ENCODE data around the gene GALNT17.

DNA sequence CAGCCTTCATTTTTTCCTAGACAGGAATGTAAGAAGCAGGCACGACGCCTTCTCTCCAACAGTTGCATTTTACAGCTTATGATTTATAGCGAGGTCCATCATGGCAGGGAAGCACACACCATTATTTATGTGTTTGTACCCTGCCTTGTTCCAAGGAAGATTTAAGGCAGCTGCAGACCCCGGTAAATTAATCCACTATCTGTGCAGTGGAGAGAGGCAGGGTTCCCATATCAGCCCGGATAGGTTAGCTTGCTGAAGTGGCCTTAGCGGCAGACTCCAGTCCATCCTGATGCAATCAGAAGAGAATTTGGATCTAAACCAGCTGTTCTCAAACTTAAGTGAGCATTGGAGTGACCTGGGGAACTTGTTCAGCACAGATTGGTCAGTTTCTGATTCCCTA is 359.4 kb downstream of the GALNT17 start:
- TF ChIP-seq, protein P1, sequence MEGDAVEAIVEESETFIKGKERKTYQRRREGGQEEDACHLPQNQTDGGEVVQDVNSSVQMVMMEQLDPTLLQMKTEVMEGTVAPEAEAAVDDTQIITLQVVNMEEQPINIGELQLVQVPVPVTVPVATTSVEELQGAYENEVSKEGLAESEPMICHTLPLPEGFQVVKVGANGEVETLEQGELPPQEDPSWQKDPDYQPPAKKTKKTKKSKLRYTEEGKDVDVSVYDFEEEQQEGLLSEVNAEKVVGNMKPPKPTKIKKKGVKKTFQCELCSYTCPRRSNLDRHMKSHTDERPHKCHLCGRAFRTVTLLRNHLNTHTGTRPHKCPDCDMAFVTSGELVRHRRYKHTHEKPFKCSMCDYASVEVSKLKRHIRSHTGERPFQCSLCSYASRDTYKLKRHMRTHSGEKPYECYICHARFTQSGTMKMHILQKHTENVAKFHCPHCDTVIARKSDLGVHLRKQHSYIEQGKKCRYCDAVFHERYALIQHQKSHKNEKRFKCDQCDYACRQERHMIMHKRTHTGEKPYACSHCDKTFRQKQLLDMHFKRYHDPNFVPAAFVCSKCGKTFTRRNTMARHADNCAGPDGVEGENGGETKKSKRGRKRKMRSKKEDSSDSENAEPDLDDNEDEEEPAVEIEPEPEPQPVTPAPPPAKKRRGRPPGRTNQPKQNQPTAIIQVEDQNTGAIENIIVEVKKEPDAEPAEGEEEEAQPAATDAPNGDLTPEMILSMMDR (conservative IDR thresholded peaks at IDR 0.05; ENCODE audit: low read depth in 2 of 2) = no peak
- TF ChIP-seq POLR2AphosphoS5 (IDR thresholded peaks at IDR 0.05; ENCODE audit: low read depth) (no peak), EZH2 (IDR thresholded peaks at IDR 0.05; ENCODE audit: low read depth, unreplicated experiment) (no peak), EZH2phosphoT487 (IDR thresholded peaks at IDR 0.05; ENCODE audit: unreplicated experiment) (no peak), JUNB (IDR thresholded peaks at IDR 0.05; ENCODE audit: unreplicated experiment) (no peak), ZNF331 (CRISPR knock-in tag; IDR thresholded peaks at IDR 0.05; ENCODE audit: low read depth) (no peak)
- TF ChIP-seq, protein P2, sequence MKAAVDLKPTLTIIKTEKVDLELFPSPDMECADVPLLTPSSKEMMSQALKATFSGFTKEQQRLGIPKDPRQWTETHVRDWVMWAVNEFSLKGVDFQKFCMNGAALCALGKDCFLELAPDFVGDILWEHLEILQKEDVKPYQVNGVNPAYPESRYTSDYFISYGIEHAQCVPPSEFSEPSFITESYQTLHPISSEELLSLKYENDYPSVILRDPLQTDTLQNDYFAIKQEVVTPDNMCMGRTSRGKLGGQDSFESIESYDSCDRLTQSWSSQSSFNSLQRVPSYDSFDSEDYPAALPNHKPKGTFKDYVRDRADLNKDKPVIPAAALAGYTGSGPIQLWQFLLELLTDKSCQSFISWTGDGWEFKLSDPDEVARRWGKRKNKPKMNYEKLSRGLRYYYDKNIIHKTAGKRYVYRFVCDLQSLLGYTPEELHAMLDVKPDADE (IDR thresholded peaks at IDR 0.05) = no peak
- TF ChIP-seq, protein P3, sequence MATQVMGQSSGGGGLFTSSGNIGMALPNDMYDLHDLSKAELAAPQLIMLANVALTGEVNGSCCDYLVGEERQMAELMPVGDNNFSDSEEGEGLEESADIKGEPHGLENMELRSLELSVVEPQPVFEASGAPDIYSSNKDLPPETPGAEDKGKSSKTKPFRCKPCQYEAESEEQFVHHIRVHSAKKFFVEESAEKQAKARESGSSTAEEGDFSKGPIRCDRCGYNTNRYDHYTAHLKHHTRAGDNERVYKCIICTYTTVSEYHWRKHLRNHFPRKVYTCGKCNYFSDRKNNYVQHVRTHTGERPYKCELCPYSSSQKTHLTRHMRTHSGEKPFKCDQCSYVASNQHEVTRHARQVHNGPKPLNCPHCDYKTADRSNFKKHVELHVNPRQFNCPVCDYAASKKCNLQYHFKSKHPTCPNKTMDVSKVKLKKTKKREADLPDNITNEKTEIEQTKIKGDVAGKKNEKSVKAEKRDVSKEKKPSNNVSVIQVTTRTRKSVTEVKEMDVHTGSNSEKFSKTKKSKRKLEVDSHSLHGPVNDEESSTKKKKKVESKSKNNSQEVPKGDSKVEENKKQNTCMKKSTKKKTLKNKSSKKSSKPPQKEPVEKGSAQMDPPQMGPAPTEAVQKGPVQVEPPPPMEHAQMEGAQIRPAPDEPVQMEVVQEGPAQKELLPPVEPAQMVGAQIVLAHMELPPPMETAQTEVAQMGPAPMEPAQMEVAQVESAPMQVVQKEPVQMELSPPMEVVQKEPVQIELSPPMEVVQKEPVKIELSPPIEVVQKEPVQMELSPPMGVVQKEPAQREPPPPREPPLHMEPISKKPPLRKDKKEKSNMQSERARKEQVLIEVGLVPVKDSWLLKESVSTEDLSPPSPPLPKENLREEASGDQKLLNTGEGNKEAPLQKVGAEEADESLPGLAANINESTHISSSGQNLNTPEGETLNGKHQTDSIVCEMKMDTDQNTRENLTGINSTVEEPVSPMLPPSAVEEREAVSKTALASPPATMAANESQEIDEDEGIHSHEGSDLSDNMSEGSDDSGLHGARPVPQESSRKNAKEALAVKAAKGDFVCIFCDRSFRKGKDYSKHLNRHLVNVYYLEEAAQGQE (IDR thresholded peaks at IDR 0.05; ENCODE audit: unreplicated experiment) = no peak

Data from GM23338 (cell line).